DMS53 (cell line): ENCODE measurements around the gene FAM131B.
A peak's percentile ranks its signal among the peaks of the same experiment; 100 is the strongest.
"Not testable (repeated sequence)": the region's sequence is repeated elsewhere in the genome, so short reads cannot be mapped to it uniquely, and the experiment has no call there.

Source experiments
- DNase-seq: peaks from one replicate; lab custom pipeline; 2025; lab: John Stamatoyannopoulos, UW

Gene FAM131B

GRCh38 chr7:143395187-143396149 is 33.0 kb upstream of the FAM131B start:
- peak; percentile 81 for DNase-seq

- no peak for DNase-seq
Measured at GRCh38 chr7:143394777-143395176, 32.3 kb upstream of the FAM131B start.

- DNase-seq, result no peak
Measured at GRCh38 chr7:143394068-143394467, 31.6 kb upstream of the FAM131B start.

GRCh38 chr7:143393267-143394041 is 30.9 kb upstream of the FAM131B start:
- DNase-seq, result no peak

- no peak for DNase-seq
Measured at GRCh38 chr7:143392875-143393266, 30.4 kb upstream of the FAM131B start.

- not testable (repeated sequence) for DNase-seq
Measured at GRCh38 chr7:143392427-143392826, 29.9 kb upstream of the FAM131B start.

GRCh38 chr7:143391462-143392404 is 29.2 kb upstream of the FAM131B start:
- DNase-seq, result no peak

- DNase-seq, result no peak
Measured at GRCh38 chr7:143390773-143391317, 28.3 kb upstream of the FAM131B start.

- no peak for DNase-seq
Measured at GRCh38 chr7:143390104-143390772, 27.7 kb upstream of the FAM131B start.

GRCh38 chr7:143389316-143390103 is 27.0 kb upstream of the FAM131B start:
- no peak for DNase-seq

- DNase-seq, result no peak
Measured at GRCh38 chr7:143388491-143389101, 26.1 kb upstream of the FAM131B start.

GRCh38 chr7:143388051-143388450 is 25.5 kb upstream of the FAM131B start:
- DNase-seq, result no peak

GRCh38 chr7:143387156-143387975 is 24.9 kb upstream of the FAM131B start:
- peak; percentile 46 for DNase-seq

- no peak for DNase-seq
Measured at GRCh38 chr7:143385891-143386781, 23.6 kb upstream of the FAM131B start.

GRCh38 chr7:143384661-143385631 is 22.4 kb upstream of the FAM131B start:
- DNase-seq, result no peak

- DNase-seq, result no peak
Measured at GRCh38 chr7:143384148-143384547, 21.6 kb upstream of the FAM131B start.

- DNase-seq, result no peak
Measured at GRCh38 chr7:143383642-143383957, 21.1 kb upstream of the FAM131B start.
